ENCODE measurements around the gene ARHGAP29.
A peak's percentile ranks its signal among the peaks of the same experiment; 100 is the strongest.

The ARHGAP29 gene

DNA sequence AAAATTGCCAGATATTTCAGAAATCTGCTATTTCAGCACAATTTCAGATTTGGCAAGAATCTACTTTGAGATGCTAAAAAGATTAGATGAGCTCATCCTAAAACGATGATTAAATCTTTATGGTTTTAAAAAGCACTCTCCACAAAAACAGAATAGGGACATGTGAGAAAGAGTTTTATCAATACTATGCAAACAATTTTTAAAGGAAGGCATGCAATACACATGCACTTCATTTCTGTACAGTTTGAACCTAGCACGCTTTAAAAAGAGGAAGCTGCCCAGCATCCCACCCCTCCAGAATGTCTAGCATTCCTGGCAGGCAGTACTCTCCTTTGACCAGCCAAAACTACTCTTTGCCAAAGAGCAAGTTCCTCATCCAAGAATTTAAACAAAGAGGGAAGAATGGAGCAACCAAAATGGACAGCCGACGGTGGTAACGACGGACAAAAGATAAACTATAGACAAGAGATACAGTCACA is 1.3 kb downstream of the ARHGAP29 start:
- Histone ChIP-seq H3K4me1 (ENCODE audit: control insufficient read depth, insufficient read depth, low read length) (peaks cover 9% of the 10 kb centered on the region), H3K27ac (ENCODE audit: extremely low read depth, low read depth, low read length) (no peak overlapping the region), H3K9me3 (ENCODE audit: control insufficient read depth, insufficient read depth, low read depth, low read length) (no peaks in the 10 kb centered on the region), H3K4me3 (ENCODE audit: low read depth, low read length) (peak overlapping the region; percentile 92), H3K36me3 (ENCODE audit: control insufficient read depth in 2 of 2, insufficient read depth in 1 of 2, low read length in 2 of 2) (no peaks in the 10 kb centered on the region)
- TF ChIP-seq ZNF214 (tag by site-specific recombination; IDR thresholded peaks at IDR 0.05; ENCODE audit: borderline replicate concordance) (0 out of 2 replicates have a peak, but pooled peaks have one; percentile 38), FEZF1 (tag by site-specific recombination; IDR thresholded peaks at IDR 0.05) (peak; percentile 35; the same call in 1 of the 2 replicates), BCL11A (tag by site-specific recombination; IDR thresholded peaks at IDR 0.05; ENCODE audit: low read depth) (0 out of 2 replicates have a peak, but pooled peaks have one; percentile 29), ZNF391 (tag by site-specific recombination; IDR thresholded peaks at IDR 0.05; ENCODE audit: borderline replicate concordance, low read depth) (0 out of 2 replicates have a peak, but pooled peaks have one; percentile 42), SCRT2 (tag by site-specific recombination; IDR thresholded peaks at IDR 0.05) (no peak), ZNF561 (tag by site-specific recombination; IDR thresholded peaks at IDR 0.05; ENCODE audit: borderline replicate concordance) (peak; percentile 14; the same call in 1 of the 2 replicates), ZNF548 (tag by site-specific recombination; IDR thresholded peaks at IDR 0.05) (no peak), ZNF2 (tag by site-specific recombination; IDR thresholded peaks at IDR 0.05) (0 out of 2 replicates have a peak, but pooled peaks have one; percentile 45), ZNF114 (tag by site-specific recombination; IDR thresholded peaks at IDR 0.05) (no peak), ZNF366 (tag by site-specific recombination; conservative IDR thresholded peaks at IDR 0.05) (0 out of 2 replicates have a peak, but pooled peaks have one; percentile 57), GFI1B (tag by site-specific recombination; IDR thresholded peaks at IDR 0.05) (peak; percentile 45; the same call in 1 of the 2 replicates)
- TF ChIP-seq, protein P1, sequence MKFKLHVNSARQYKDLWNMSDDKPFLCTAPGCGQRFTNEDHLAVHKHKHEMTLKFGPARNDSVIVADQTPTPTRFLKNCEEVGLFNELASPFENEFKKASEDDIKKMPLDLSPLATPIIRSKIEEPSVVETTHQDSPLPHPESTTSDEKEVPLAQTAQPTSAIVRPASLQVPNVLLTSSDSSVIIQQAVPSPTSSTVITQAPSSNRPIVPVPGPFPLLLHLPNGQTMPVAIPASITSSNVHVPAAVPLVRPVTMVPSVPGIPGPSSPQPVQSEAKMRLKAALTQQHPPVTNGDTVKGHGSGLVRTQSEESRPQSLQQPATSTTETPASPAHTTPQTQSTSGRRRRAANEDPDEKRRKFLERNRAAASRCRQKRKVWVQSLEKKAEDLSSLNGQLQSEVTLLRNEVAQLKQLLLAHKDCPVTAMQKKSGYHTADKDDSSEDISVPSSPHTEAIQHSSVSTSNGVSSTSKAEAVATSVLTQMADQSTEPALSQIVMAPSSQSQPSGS (tag by site-specific recombination; IDR thresholded peaks at IDR 0.05; ENCODE audit: low read depth) = peak; percentile 54; the same call in 1 of the 2 replicates
- TF ChIP-seq, protein P2, sequence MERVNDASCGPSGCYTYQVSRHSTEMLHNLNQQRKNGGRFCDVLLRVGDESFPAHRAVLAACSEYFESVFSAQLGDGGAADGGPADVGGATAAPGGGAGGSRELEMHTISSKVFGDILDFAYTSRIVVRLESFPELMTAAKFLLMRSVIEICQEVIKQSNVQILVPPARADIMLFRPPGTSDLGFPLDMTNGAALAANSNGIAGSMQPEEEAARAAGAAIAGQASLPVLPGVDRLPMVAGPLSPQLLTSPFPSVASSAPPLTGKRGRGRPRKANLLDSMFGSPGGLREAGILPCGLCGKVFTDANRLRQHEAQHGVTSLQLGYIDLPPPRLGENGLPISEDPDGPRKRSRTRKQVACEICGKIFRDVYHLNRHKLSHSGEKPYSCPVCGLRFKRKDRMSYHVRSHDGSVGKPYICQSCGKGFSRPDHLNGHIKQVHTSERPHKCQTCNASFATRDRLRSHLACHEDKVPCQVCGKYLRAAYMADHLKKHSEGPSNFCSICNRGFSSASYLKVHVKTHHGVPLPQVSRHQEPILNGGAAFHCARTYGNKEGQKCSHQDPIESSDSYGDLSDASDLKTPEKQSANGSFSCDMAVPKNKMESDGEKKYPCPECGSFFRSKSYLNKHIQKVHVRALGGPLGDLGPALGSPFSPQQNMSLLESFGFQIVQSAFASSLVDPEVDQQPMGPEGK (tag by site-specific recombination; IDR thresholded peaks at IDR 0.05) = peak; percentile 9; the same call in 1 of the 2 replicates
- TF ChIP-seq, protein P3, sequence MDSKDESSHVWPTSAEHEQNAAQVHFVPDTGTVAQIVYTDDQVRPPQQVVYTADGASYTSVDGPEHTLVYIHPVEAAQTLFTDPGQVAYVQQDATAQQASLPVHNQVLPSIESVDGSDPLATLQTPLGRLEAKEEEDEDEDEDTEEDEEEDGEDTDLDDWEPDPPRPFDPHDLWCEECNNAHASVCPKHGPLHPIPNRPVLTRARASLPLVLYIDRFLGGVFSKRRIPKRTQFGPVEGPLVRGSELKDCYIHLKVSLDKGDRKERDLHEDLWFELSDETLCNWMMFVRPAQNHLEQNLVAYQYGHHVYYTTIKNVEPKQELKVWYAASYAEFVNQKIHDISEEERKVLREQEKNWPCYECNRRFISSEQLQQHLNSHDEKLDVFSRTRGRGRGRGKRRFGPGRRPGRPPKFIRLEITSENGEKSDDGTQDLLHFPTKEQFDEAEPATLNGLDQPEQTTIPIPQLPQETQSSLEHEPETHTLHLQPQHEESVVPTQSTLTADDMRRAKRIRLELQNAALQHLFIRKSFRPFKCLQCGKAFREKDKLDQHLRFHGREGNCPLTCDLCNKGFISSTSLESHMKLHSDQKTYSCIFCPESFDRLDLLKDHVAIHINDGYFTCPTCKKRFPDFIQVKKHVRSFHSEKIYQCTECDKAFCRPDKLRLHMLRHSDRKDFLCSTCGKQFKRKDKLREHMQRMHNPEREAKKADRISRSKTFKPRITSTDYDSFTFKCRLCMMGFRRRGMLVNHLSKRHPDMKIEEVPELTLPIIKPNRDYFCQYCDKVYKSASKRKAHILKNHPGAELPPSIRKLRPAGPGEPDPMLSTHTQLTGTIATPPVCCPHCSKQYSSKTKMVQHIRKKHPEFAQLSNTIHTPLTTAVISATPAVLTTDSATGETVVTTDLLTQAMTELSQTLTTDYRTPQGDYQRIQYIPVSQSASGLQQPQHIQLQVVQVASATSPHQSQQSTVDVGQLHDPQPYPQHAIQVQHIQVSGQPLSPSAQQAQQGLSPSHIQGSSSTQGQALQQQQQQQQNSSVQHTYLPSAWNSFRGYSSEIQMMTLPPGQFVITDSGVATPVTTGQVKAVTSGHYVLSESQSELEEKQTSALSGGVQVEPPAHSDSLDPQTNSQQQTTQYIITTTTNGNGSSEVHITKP (tag by site-specific recombination; IDR thresholded peaks at IDR 0.05) = peak; percentile 34; the same call in 1 of the 2 replicates
- TF ChIP-seq, protein P4, sequence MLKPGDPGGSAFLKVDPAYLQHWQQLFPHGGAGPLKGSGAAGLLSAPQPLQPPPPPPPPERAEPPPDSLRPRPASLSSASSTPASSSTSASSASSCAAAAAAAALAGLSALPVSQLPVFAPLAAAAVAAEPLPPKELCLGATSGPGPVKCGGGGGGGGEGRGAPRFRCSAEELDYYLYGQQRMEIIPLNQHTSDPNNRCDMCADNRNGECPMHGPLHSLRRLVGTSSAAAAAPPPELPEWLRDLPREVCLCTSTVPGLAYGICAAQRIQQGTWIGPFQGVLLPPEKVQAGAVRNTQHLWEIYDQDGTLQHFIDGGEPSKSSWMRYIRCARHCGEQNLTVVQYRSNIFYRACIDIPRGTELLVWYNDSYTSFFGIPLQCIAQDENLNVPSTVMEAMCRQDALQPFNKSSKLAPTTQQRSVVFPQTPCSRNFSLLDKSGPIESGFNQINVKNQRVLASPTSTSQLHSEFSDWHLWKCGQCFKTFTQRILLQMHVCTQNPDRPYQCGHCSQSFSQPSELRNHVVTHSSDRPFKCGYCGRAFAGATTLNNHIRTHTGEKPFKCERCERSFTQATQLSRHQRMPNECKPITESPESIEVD (tag by site-specific recombination; IDR thresholded peaks at IDR 0.05) = peak; percentile 91
- ChIA-PET CTCF (interaction anchor here (0.7 to 3.9 kb wide), 6 partner anchors 53 to 210 kb away, joined by 3 to 30 read pairs (median 6); no protein-coding TSS in a partner anchor), POLR2A (interaction anchor here (1.0 to 3.3 kb wide), 4 partner anchors 12 to 164 kb away, joined by 3 to 32 read pairs (median 8); no protein-coding TSS in a partner anchor)

Measured in HEK293 (cell line).